ENCODE data around the gene RXRA.

Gene RXRA

GRCh38 chr9:134335061-134335460 lies 8.8 kb downstream of the RXRA start:
- TF ChIP-seq POLR2AphosphoS5 (IDR thresholded peaks at IDR 0.05; ENCODE audit: borderline replicate concordance, low read depth, low read length) (no peak), FOXP2 (optimal IDR thresholded peaks at IDR 0.05; ENCODE audit: control extremely low read depth, extremely low read length, insufficient read depth) (no peak), EZH2 (IDR thresholded peaks at IDR 0.05) (no peak)
- Histone ChIP-seq H3K27ac (no peak overlapping the region), H3K4me3 (no peak overlapping the region), H3K36me3 (ENCODE audit: insufficient read depth, low read length) (no peaks in the 10 kb centered on the region), H3K9me3 (ENCODE audit: low read depth, low read length) (no peaks in the 10 kb centered on the region), H3K9ac (ENCODE audit: insufficient read length) (no peak overlapping the region)
- no peak for DNase-seq (ENCODE audit: low read depth, low spot score)

GRCh38 chr9:134335486-134336220 lies 9.4 kb downstream of the RXRA start:
- Histone ChIP-seq H3K9ac (ENCODE audit: insufficient read length) (no peak overlapping the region), H3K4me3 (no peak overlapping the region), H3K36me3 (ENCODE audit: insufficient read depth, low read length) (no peaks in the 10 kb centered on the region), H3K27ac (no peak overlapping the region), H3K9me3 (ENCODE audit: low read depth, low read length) (no peaks in the 10 kb centered on the region)
- DNase-seq (ENCODE audit: low read depth, low spot score): no peak
- no peak for TF ChIP-seq POLR2AphosphoS5 (IDR thresholded peaks at IDR 0.05; ENCODE audit: borderline replicate concordance, low read depth, low read length)
- no peak for TF ChIP-seq EZH2 (IDR thresholded peaks at IDR 0.05)
- no peak for TF ChIP-seq FOXP2 (optimal IDR thresholded peaks at IDR 0.05; ENCODE audit: control extremely low read depth, extremely low read length, insufficient read depth)

DNA sequence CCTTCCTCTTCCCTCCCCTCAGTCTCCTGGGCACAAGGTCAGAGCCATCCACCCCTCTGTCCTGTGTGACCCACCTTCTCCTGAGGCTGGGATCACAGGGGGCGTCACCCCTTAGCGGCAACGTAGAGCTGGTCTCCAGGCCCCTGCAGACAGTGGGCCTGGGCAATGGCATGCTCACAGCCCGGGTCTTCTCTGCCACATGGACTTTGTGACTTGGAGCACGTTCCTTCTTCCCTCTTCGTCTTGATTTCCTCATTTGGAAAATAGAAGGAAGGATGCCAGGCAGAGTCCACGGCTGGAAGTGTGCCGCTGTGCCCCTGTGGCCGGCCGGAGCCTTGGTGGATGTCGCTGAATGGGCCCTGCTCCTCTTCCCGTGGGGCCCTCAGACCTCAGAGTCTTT lies 10.0 kb downstream of the RXRA start:
- Histone ChIP-seq H3K9me3 (ENCODE audit: low read depth, low read length) (no peaks in the 10 kb centered on the region), H3K9ac (ENCODE audit: insufficient read length) (no peak overlapping the region), H3K36me3 (ENCODE audit: insufficient read depth, low read length) (no peaks in the 10 kb centered on the region), H3K27ac (no peak overlapping the region), H3K4me3 (no peak overlapping the region)
- DNase-seq (ENCODE audit: low read depth, low spot score): no peak
- TF ChIP-seq EZH2 (IDR thresholded peaks at IDR 0.05): no peak
- TF ChIP-seq POLR2AphosphoS5 (IDR thresholded peaks at IDR 0.05; ENCODE audit: borderline replicate concordance, low read depth, low read length): no peak

DNA sequence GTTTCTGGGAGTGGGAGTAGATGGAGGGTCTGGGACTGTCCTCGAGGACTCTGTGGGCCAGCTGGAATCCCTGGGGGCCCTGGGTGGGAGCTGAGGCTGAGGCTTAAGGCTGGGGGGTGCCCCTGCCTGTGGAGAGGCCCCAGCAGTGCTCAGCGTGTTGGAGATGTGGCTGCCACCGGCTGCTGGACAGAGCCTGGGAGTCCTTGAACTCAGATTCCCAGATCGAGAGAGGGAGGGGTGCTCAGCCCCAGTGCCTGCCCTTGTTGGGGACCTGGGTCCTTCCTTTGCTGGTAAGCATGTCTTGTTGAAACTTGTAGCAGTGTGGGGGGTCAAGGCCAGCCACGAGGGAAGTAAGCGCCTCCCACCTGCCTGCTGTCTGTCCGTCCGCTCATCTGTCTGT lies 10.7 kb downstream of the RXRA start:
- no peak for DNase-seq (ENCODE audit: low read depth, low spot score)
- Histone ChIP-seq H3K4me3 (no peak overlapping the region), H3K27ac (no peak overlapping the region), H3K9ac (ENCODE audit: insufficient read length) (no peak overlapping the region), H3K9me3 (ENCODE audit: low read depth, low read length) (no peaks in the 10 kb centered on the region), H3K36me3 (ENCODE audit: insufficient read depth, low read length) (no peaks in the 10 kb centered on the region)
- no peak for TF ChIP-seq POLR2AphosphoS5 (IDR thresholded peaks at IDR 0.05; ENCODE audit: borderline replicate concordance, low read depth, low read length)
- no peak for TF ChIP-seq EZH2 (IDR thresholded peaks at IDR 0.05)
- no peak for TF ChIP-seq FOXP2 (optimal IDR thresholded peaks at IDR 0.05; ENCODE audit: control extremely low read depth, extremely low read length, insufficient read depth)

- H3K4me3 ChIP-seq: no peak overlapping the region
- no peak for DNase-seq (ENCODE audit: low read depth, low spot score)
- TF ChIP-seq POLR2AphosphoS5 (IDR thresholded peaks at IDR 0.05; ENCODE audit: borderline replicate concordance, low read depth, low read length) (no peak), EZH2 (IDR thresholded peaks at IDR 0.05) (no peak), FOXP2 (optimal IDR thresholded peaks at IDR 0.05; ENCODE audit: control extremely low read depth, extremely low read length, insufficient read depth) (no peak)
- no peak overlapping the region for H3K27ac ChIP-seq
- H3K9ac ChIP-seq (ENCODE audit: insufficient read length): no peak overlapping the region
- H3K36me3 ChIP-seq (ENCODE audit: insufficient read depth, low read length): no peaks in the 10 kb centered on the region
- H3K9me3 ChIP-seq (ENCODE audit: low read depth, low read length): no peaks in the 10 kb centered on the region
Measured at GRCh38 chr9:134337469-134337868, 11.2 kb downstream of the RXRA start.

GRCh38 chr9:134338394-134339182 lies 12.3 kb downstream of the RXRA start:
- H3K36me3 ChIP-seq (ENCODE audit: insufficient read depth, low read length): no peaks in the 10 kb centered on the region
- H3K27ac ChIP-seq: no peak overlapping the region; the same call in 1 of the 2 replicates
- TF ChIP-seq FOXP2 (optimal IDR thresholded peaks at IDR 0.05; ENCODE audit: control extremely low read depth, extremely low read length, insufficient read depth) (no peak), EZH2 (IDR thresholded peaks at IDR 0.05) (no peak), POLR2AphosphoS5 (IDR thresholded peaks at IDR 0.05; ENCODE audit: borderline replicate concordance, low read depth, low read length) (no peak)
- H3K4me3 ChIP-seq: no peak overlapping the region
- no peaks in the 10 kb centered on the region for H3K9me3 ChIP-seq (ENCODE audit: low read depth, low read length)
- DNase-seq (ENCODE audit: low read depth, low spot score): no peak
- no peak overlapping the region for H3K9ac ChIP-seq (ENCODE audit: insufficient read length)

DNA sequence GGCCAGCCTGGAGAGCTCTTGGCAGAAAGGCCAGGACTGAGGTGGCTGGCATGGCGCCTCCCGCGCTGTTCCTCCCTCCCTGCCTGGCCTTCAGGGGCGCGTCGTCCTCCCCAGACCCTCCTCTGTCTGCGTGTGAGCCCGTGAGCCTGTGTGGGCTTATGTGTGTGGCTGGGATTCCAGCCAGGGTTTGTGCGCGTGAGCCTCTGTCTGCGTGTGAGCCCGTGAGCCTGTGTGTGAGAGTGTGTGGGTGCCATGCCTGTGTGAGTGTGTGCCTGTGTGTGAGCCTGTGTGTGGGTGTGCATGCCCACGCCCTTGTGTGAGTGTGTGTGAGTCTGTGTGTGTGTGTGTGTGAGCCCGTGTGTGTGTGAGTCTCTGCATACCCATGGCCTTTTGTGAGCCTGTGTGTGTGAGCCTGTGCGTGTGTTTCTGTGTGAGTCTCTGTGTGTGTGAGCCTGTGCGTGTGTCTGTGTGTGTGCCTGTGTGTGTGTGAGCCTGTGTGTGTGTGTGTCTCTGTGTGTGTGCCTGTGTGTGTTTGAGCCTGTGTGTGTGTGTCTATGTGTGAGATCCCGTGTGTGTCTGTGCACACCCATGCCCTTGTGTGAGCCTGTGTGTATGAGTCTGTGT lies 13.0 kb downstream of the RXRA start:
- Histone ChIP-seq H3K4me3 (no peak overlapping the region), H3K27ac (peak overlapping the region; percentile 31; the same call in 1 of the 2 replicates), H3K9ac (ENCODE audit: insufficient read length) (no peak overlapping the region), H3K36me3 (ENCODE audit: insufficient read depth, low read length) (no peaks in the 10 kb centered on the region), H3K9me3 (ENCODE audit: low read depth, low read length) (no peaks in the 10 kb centered on the region)
- no peak for TF ChIP-seq EZH2 (IDR thresholded peaks at IDR 0.05)
- no peak for TF ChIP-seq POLR2AphosphoS5 (IDR thresholded peaks at IDR 0.05; ENCODE audit: borderline replicate concordance, low read depth, low read length)
- no peak for TF ChIP-seq FOXP2 (optimal IDR thresholded peaks at IDR 0.05; ENCODE audit: control extremely low read depth, extremely low read length, insufficient read depth)
- DNase-seq (ENCODE audit: low read depth, low spot score): no peak

GRCh38 chr9:134340475-134341160 lies 14.4 kb downstream of the RXRA start:
- H3K36me3 ChIP-seq (ENCODE audit: insufficient read depth, low read length): no peaks in the 10 kb centered on the region
- H3K9ac ChIP-seq (ENCODE audit: insufficient read length): no peak overlapping the region
- H3K9me3 ChIP-seq (ENCODE audit: low read depth, low read length): no peaks in the 10 kb centered on the region
- no peak overlapping the region for H3K4me3 ChIP-seq
- peak overlapping the region; percentile 36; the same call in 1 of the 2 replicates for H3K27ac ChIP-seq
- TF ChIP-seq FOXP2 (optimal IDR thresholded peaks at IDR 0.05; ENCODE audit: control extremely low read depth, extremely low read length, insufficient read depth) (no peak), POLR2AphosphoS5 (IDR thresholded peaks at IDR 0.05; ENCODE audit: borderline replicate concordance, low read depth, low read length) (no peak), EZH2 (IDR thresholded peaks at IDR 0.05) (no peak)
- no peak for DNase-seq (ENCODE audit: low read depth, low spot score)
